GM19395 (cell line): ENCODE measurements around the gene FBF1.
A peak's percentile ranks its signal among the peaks of the same experiment; 100 is the strongest.
"Not testable (repeated sequence)": the region's sequence is repeated elsewhere in the genome, so short reads cannot be mapped to it uniquely, and the experiment has no call there.

Source experiments
- ATAC-seq: cut with Tn5 transposase; IDR thresholded peaks from one replicate; pipeline ENCODE4 v1.9.1; 2021; ENCODE audit warnings: mild to moderate bottlenecking, moderate library complexity; ENCODE audit not compliant: unreplicated experiment

The FBF1 gene, protein sequence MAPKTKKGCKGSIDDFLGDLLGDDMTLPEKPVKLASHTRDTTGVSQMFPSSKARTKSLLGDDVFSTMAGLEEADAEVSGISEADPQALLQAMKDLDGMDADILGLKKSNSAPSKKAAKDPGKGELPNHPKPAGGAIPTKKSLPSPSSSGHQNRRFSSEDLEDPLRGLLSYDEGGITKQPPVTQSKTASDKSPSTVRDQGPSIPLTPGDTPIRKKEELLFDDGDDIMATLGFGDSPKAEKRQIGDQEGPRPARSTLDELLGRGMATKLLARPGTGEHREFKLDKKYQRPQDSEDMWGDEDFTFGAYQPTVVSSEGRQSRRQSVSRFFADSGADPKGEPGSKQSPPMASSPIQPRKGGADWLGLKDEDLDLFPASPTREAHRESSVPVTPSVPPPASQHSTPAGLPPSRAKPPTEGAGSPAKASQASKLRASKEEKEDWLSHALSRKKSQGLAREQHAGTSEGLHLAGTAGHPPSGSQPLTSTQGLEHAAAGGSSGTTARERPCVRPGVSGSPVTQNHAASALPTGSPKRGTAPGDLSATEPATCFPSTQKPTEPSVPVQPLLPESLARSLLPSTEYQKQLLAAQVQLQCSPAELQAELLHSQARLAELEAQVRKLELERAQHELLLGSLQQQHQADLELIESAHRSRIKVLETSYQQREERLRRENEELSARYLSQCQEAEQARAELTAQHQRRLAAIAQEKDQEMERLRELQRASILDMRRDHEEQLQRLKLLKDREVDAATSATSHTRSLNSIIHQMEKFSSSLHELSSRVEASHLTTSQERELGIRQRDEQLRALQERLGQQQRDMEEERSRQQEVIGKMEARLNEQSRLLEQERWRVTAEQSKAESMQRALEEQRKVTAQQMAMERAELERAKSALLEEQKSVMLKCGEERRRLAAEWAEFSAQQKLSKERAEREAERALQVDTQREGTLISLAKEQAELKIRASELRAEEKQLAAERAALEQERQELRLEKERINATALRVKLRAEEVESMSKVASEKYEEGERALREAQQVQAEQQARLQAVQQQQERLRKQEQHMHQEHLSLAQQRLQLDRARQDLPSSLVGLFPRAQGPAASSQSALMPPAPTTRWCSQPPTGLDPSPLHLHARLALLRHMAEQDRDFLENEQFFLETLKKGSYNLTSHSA

DNA sequence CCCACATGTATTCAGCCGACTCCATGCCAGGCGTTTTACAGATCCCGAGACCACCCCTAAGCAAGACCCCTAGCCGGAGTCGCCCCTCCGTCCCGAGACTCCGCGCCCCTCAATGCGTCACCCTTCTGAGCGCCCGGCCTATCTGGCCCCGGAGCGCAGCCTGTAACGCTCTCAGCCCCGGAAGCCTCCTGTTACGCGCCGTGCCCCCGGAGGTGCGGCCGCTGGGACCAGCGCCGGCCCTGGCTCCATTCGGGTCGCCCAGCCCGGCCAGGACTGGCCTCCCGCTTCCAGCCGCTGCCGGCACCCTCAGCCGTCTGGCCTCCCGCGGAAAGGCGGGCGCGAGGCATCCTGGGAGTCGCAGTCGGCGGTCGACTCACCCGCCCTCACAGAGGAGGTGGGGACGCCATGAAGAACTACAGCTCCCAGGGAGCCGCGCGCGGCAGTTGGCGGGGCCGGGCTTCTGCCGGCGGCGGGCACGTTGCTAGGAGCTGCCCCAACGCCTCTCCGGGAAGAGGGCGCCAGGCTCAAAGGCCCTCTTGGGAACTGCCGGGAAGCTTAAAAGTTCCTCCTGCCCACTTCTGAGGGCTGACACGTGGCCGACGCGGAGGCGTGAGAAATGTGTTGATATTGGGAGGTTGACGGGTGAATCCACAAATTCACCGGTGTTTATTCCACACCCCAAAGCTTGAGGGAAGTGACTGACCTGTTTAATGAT is at the start of gene FBF1:
TSS of gene FBF1 (minus strand) at position 316 of the 715 bp plus-strand sequence. CDS start 2,893 bp downstream, outside the sequence.
- peak; percentile 90 for ATAC-seq

DNA sequence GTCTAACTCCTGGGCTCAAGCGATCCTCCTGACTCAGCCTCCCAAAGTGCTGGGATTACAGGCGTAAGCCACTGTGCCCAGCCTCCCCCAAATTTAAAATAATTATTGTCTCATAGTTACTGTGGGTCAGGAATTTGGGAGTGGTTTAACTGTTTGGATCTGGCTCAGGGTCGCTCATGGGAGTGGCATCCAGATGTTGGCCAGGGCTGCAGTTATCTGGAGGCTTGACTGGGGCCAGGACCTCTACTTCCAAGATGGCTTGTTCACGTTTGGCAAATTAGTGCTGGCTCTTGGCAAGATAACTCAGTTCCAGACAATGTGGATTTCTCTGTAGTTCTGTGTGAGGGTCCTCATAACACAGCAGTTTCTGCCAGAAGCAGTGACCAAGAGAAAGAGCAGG is 46.2 kb upstream of the FBF1 start:
- no peak for ATAC-seq

DNA sequence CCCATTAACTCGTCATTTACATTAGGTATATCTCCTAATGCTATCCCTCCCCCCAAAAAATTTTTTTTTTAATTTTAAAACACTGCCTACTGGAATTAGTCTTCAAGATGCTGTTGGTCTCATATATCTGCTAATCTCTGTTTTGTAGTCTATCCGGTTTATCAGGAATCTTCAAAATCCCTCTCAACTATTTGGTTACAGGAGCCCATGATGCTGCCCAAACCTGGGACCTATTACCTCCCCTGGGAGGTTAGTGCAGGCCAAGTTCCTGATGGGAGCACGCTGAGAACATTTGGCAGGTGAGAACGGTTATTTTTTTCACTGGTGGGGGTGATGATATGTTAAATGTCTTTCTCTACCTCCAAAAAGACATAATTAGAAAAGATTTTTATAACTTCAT is 45.1 kb upstream of the FBF1 start:
- ATAC-seq: no peak

DNA sequence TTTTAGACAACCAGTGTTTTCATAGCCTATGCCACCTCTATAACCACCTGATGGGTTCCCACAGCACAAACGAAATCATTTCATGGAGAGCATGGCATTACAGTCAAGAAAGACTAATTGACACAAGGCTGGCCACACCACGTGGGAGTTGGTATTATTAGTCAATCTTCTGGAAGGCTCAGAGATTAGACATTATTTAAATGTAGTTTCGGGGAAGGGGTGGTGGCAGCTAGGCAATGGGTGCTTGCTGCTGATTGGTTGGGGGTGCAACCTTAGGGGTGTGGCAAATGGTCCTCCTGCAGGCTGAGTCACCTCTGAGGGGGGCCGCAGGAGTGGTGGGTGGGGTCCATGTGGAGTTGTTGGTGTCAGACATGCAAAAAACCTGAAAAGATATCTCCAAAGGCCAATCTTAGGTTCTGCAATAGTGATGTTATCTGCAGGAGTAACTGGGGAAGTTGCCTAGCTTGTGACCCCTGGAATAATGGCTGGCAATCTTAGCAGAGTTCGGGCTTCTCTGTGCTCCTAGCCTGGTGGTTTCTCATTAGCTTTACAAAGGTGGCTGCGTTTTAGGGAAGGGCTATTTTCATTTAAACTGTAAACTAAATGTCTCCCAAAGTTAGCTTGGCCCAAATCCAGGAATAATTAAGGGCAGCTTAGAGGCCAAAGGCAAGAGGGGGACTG is 42.8 kb upstream of the FBF1 start:
- ATAC-seq: no peak

GRCh38 chr17:75981019-75981615 is 40.3 kb upstream of the FBF1 start:
- no peak for ATAC-seq

GRCh38 chr17:75980188-75981018 is 39.6 kb upstream of the FBF1 start:
- no peak for ATAC-seq

GRCh38 chr17:75979705-75980187 is 38.9 kb upstream of the FBF1 start:
- ATAC-seq: peak; percentile 23

GRCh38 chr17:75978938-75979704 is 38.3 kb upstream of the FBF1 start, which contains the start of the genes ACOX1 and TEN1:
Gene ACOX1, minus strand, starts transcription at chr17:75979166. Its CDS starts 93 bp downstream, at chr17:75979073.
Gene TEN1, plus strand, starts transcription at chr17:75979240. Its CDS starts 6,953 bp downstream, at chr17:75986193.
- peak; percentile 87 for ATAC-seq

DNA sequence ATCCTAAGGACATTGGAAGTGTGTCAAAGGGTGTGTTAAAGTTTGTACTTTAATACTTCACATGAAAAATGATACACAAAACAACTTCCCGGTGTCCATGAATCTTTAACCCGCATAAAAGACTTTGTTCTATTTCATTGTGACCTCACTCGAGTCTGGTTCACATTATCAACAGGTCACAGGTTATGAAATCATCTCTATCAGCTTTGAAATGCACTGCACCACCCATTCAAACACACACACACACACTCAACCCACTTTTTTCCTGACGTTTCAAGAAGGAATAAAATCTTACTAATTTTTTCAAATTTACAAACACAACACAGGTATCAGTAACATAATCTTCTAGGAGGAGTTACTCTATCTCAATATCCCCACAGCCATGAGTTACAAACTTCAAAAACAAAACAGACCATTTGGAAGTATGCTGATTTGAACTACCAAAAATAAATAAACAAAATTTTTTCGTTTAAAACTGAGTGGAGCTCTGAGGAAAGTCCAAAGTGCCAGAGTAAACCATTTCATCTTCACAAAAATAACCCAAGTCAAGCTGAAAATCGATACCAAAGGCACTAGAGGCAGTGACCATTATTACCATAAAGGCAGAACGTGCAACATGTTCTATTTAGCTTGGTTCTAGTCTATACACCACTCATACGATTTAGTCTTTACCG is 35.5 kb upstream of the FBF1 start:
- no peak for ATAC-seq

DNA sequence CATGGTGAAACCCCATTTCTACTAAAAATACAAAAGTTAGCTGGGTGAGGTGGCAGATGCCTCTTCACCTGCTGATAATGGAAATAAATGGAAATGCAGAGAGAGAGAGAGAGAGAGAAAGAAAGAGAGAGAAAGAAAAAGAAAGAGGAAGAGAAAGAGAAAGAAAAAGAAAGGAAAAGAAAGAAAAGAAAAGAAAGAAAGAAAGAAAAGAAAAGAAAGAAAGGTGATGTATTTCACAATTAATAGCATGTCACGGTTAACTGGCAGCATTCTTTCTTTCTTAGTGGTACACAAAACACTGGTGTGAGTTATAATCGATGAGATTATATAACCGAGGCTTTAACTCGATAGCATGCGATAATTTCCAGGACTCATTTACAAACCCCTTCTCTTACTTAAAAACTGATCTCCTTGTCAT is 34.9 kb upstream of the FBF1 start:
- ATAC-seq: no peak

- not testable (repeated sequence) for ATAC-seq
Observed at GRCh38 chr17:75975187-75975586, 34.3 kb upstream of the FBF1 start.

DNA sequence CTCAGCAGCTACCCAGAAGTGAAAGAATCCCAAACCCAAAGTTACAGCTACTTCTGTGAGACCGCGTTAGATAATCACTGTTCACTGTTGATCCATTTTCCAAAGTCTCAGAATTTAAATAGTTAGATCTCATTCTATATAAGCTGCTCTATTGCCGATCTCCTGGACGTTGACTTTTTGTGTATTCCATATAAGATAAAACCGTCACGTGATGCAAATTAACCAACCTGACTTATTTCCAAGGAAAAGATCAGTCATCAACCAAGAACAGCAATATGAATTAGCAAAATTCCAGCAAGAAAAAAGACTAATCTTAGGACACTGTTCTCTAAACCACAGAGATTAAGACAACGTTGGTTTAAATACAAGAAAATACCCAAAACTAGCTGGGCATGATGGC is 29.8 kb upstream of the FBF1 start:
- no peak for ATAC-seq

DNA sequence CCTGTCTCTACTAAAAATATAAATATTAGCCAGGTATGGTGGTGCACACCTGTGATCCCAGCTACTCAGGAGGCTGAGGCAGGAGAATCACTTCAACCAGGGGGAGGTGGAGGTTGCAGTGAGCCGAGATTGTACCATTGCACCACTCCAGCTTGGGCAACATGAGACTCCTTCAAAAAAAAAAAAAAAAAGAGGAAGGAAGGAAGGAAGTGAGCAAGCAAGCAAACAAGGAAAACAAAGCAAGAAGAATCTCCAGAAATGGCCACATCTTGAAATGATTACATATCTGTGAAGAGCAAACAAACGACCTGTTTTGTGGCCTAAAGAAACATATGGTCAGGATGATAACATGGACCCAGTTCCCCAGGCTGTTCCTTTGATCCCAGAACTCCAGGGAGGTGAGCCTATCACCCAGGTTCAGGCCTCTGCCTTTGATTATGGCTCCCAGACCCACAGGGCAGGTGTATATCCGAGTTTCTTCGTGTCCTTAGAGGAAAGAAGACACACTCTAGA is 29.2 kb upstream of the FBF1 start:
- ATAC-seq: no peak

DNA sequence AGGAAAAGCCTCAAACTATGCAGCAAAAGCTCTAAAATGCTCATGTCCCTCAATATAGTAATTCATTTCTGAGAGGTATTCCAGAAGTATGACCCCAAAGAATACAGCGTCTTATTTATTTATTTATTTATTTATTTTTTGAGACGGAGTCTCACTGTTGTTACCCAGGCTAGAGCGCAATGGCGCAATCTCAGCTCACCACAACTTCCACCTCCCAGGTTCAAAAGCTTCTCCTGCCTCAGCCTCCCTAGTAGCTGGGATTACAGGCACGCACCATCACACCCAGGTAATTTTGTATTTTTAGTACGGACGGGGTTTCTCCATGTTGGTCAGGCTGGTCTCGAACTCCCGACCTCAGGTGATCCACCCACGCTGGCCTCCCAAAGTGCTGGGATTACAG is 28.2 kb upstream of the FBF1 start:
- ATAC-seq: not testable (repeated sequence)

GRCh38 chr17:75965468-75965867 is 24.6 kb upstream of the FBF1 start:
- ATAC-seq: no peak

DNA sequence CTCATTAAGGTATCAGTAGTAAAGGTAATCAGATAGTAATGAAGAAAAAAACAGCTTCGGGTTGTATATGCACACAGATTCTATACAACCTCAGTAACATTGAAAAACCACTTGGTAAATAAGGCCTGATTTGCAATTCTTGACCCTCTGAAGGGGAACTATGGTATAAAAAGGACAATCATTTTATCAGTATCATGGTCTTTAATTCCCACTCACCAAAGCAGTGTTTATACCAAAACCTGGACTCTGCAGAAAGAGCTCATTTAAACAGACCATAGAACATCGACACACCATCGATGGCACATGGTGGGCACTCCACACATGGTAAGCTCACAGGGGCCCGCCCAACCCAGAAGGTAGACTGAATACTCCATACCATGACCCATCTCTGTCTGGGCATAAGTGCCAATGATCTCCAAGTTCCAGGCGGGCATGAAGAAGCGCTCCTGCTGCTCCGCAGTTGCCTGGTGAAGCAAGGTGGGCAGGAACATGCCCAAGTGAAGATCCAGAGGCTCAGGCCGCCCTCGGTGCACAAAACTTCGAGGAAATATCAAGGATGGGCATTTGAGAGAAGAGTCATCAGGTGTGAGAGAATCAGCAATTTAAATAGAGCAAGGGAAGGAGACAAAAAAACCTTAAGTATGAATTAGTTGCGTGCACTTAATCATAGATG is 19.1 kb upstream of the FBF1 start:
- ATAC-seq: no peak
